GM12872 (cell line): Measurements from ENCODE around the gene BPIFB6.

Experiments
- TF ChIP-seq, protein P1 (sequence below): IDR thresholded peaks from 3 replicates; pipeline ENCODE4 v1.5.1; 2011; ENCODE audit warnings: low read depth, mild to moderate bottlenecking, low read length, moderate library complexity; ENCODE audit not compliant: insufficient read depth

The BPIFB6 gene

GRCh38 chr20:33026072-33026778 is 5.2 kb upstream of the BPIFB6 start:
- TF ChIP-seq, protein P1, sequence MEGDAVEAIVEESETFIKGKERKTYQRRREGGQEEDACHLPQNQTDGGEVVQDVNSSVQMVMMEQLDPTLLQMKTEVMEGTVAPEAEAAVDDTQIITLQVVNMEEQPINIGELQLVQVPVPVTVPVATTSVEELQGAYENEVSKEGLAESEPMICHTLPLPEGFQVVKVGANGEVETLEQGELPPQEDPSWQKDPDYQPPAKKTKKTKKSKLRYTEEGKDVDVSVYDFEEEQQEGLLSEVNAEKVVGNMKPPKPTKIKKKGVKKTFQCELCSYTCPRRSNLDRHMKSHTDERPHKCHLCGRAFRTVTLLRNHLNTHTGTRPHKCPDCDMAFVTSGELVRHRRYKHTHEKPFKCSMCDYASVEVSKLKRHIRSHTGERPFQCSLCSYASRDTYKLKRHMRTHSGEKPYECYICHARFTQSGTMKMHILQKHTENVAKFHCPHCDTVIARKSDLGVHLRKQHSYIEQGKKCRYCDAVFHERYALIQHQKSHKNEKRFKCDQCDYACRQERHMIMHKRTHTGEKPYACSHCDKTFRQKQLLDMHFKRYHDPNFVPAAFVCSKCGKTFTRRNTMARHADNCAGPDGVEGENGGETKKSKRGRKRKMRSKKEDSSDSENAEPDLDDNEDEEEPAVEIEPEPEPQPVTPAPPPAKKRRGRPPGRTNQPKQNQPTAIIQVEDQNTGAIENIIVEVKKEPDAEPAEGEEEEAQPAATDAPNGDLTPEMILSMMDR, result no peak

DNA sequence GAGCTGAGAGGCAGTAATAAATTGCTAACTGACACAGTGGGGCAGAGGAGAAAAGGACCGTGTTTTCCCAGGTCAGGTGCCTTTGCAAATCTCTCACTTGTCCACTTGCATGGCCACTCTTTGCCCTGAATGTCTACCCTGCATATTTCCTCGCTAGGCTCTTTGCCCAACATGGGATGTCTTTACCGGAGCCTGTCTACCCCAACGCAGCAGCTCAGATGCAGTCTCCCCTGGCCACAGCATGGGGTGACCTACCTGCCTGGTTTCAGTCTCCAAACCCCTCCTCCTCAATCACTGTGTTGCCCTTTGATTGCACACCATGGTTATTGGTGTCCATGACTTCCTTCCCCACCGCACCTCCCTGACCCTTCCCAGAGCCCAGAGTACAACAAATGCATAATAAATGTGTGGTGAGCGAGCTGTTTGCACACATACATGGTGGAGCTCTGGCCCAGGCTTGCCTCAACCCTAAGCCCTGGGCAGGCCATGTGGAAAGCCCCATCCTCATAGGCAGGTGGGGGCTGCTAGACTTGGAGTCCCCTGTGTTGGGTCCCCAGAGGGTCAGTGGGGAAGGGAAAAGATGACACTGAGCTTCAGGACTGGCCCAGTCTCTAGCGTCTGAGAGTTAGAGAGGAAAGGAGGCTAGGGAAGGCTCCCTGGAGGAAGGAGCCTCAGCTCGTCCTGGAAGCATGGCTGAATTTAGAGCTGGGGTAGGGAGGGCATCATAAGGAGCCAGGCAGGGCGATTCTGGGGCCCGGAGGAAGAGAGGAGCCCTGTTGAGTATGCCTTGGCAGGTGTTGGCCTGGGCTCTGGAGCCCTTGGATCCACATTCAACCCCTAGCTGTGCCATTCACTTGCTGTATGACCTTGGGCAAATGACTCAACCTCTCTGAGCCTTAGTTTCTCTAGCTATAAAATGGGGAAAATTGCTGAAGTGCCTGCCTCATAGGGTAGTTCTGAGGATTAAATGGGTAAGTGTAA is 4.4 kb upstream of the BPIFB6 start:
- TF ChIP-seq, protein P1, result no peak

DNA sequence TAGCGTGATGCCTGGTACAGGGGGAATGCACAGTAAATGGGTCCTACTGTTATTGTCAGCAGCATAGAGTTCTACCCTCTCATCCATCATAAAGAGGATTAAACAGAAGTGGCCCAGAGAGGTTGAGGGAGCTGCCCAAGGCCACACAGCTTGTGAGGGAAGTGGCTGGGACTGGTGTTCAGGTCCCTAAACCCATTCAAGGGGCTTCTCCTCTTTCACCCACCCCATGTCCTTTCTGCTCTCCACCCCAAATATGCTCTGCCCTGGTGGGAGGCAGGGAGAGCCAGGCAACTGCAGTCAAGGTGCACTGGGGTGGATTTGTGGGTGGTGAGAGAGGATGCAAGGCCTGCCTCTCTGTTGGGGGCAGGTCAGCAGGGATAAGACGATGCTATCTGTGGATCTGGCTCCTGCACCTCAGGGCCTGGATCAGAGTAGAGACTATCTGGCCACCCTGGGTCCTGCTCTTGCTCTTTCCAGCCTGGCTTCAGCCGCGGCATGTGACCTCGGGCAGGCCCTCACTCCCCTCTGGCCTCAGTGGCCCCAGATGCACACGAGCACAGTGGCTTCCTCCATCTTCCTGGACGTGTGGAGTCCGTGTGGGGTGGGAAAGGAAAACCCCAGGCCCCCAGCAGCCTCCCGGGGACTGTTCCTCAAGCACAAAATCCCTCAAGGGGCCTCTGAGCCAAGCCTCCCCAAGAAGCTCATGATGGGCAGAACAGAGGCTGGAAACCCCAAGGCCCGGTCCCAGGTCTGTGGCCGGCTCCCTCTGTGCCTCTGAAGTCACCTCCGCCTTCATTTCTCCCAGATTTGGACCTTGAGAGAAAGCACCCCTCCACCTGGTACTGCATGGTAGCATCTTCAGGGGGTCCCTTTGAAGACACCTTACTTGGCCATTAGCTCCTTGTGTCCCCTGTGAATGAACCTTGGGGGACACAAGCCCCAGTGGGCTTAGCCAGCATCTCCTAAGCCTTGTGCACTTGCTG is 3.4 kb upstream of the BPIFB6 start:
- TF ChIP-seq, protein P1, result no peak

- TF ChIP-seq, protein P1, result no peak
Observed at GRCh38 chr20:33028875-33029274, 2.6 kb upstream of the BPIFB6 start.

DNA sequence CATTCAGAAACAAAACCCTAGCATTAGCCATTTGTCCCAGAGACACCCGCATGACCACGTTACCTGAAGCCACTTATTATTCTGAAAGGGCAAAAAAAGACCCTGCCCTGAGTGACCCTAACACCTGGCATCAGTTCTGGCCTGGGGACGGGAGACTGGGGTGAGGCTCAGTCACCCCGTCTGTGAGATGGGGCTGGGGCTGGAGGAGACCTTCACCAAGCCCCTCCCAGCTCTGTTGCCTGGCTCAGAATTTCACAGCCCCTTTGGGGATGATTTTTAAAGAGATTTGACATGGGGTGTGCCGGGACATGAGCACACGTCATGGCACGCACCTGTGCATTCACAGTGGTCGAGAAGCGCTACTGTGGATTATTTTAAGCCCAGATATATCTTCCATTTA is 1.4 kb upstream of the BPIFB6 start:
- TF ChIP-seq, protein P1, result no peak

GRCh38 chr20:33030569-33030968 is 879 bp upstream of the BPIFB6 start:
- TF ChIP-seq, protein P1, result no peak

- TF ChIP-seq, protein P1, result no peak
Observed at GRCh38 chr20:33032555-33032954, 1.1 kb downstream of the BPIFB6 start.
